Activated T-cell treated with anti-CD3 and anti-CD28 coated beads, Interleukin-2, amount 50 U/mL, for 1 hour (primary cell): ENCODE data around the gene VIPR1.

Experiments
- DNase-seq: peaks from one replicate; pipeline ENCODE4 v3.0.0-alpha.2; 2020

The VIPR1 gene

DNA sequence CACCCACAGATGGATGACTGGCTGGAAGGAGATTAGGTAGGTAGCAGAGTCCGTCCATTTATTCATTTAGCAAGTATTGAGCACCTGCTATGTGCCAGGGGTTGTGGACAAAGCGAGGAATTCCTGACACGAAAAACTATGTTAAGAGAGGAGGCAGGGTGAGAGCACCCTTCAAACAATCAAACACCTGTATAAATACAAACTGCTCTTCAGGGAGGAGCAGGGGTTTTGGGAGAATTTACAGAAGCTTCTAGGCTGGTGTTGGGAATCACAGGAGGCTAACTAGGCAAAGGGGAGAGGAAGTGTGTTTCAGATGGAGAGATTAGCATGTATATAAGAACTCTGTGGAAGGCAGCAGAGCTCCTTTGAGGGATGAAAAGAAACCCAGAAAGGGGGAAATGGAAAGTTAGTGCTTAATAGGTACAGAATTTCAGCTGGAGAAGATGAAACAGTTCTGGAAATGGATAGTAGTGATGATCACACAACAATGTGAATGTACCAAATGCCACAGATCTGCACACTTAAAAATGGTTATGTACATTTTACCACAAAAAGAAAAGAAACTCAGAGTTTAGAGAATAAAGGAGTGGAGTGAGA is 80.1 kb downstream of the VIPR1 start:
- no peak for DNase-seq
